HEK293T (cell line): ENCODE data around the gene HRG.
"Not testable (repeated sequence)": the region's sequence is repeated elsewhere in the genome, so short reads cannot be mapped to it uniquely, and the experiment has no call there.

Experiments used
- CTCF ChIA-PET: fragments of 350-600 bp; formaldehyde crosslinking; extraction: SDS; loops from one replicate; lab custom pipeline; 2021; ENCODE audit warnings: antibody characterized with exemption, inconsistent platforms; lab: Yijun Ruan, JAX
- POLR2A ChIA-PET: fragments of 350-600 bp; formaldehyde crosslinking; extraction: SDS; loops from one replicate; lab custom pipeline; 2020; ENCODE audit warnings: antibody characterized with exemption, inconsistent platforms; lab: Yijun Ruan, JAX
- DNase-seq: peaks from one replicate; pipeline ENCODE4 v3.0.0; 2012; ENCODE audit warnings: mixed read lengths; ENCODE audit errors: extremely low spot score
- ARNT ChIP-seq: fragments of 450-650 bp; IDR thresholded peaks from 2 replicates; pipeline ENCODE4 v1.6.1; 2017; ENCODE audit warnings: mild to moderate bottlenecking
- BHLHE40 ChIP-seq: fragments of 450-650 bp; IDR thresholded peaks from 2 replicates; pipeline ENCODE4 v1.6.1; 2016; ENCODE audit warnings: mild to moderate bottlenecking, moderate library complexity, borderline replicate concordance
- CTBP1 ChIP-seq: fragments of 450-650 bp; IDR thresholded peaks from 2 replicates; pipeline ENCODE4 v1.6.1; 2016; ENCODE audit warnings: borderline replicate concordance
- ELF4 ChIP-seq: fragments of 450-650 bp; IDR thresholded peaks from 2 replicates; pipeline ENCODE4 v1.6.1; 2017; ENCODE audit warnings: antibody characterized with exemption
- FOXA1 ChIP-seq: fragments of 450-650 bp; IDR thresholded peaks from 2 replicates; pipeline ENCODE4 v1.6.1; 2016; ENCODE audit warnings: mild to moderate bottlenecking
- FOXK2 ChIP-seq: fragments of 450-650 bp; IDR thresholded peaks from 2 replicates; pipeline ENCODE4 v1.6.1; 2016; ENCODE audit warnings: mild to moderate bottlenecking
- FOXM1 ChIP-seq: fragments of 450-650 bp; IDR thresholded peaks from 2 replicates; pipeline ENCODE4 v1.6.1; 2017; ENCODE audit warnings: mild to moderate bottlenecking, borderline replicate concordance
- HDGF ChIP-seq: fragments of 450-650 bp; IDR thresholded peaks from 2 replicates; pipeline ENCODE4 v1.6.1; 2017; ENCODE audit warnings: antibody characterized with exemption, borderline replicate concordance
- L3MBTL2 ChIP-seq: fragments of 450-650 bp; conservative IDR thresholded peaks from 2 replicates; pipeline ENCODE4 v1.6.1; 2016; ENCODE audit warnings: mild to moderate bottlenecking
- LEF1 ChIP-seq: fragments of 450-650 bp; IDR thresholded peaks from 2 replicates; pipeline ENCODE4 v1.6.1; 2017; ENCODE audit warnings: mild to moderate bottlenecking, borderline replicate concordance
- NFRKB ChIP-seq: fragments of 450-650 bp; IDR thresholded peaks from 2 replicates; pipeline ENCODE4 v1.6.1; 2016; ENCODE audit warnings: mild to moderate bottlenecking, moderate library complexity
- SP1 ChIP-seq: fragments of 450-650 bp; IDR thresholded peaks from 2 replicates; pipeline ENCODE4 v1.6.1; 2017
- SUZ12 ChIP-seq: fragments of 450-650 bp; IDR thresholded peaks from 2 replicates; pipeline ENCODE4 v1.6.1; 2016; ENCODE audit warnings: mild to moderate bottlenecking
- TARDBP ChIP-seq: fragments of 450-650 bp; IDR thresholded peaks from 2 replicates; pipeline ENCODE4 v1.6.1; 2016
- ZNF384 ChIP-seq: fragments of 450-650 bp; IDR thresholded peaks from 2 replicates; pipeline ENCODE4 v1.6.1; 2016
- TF ChIP-seq, protein P1 (sequence below): fragments of 450-650 bp; IDR thresholded peaks from 2 replicates; pipeline ENCODE4 v1.6.1; 2016

The HRG gene

DNA sequence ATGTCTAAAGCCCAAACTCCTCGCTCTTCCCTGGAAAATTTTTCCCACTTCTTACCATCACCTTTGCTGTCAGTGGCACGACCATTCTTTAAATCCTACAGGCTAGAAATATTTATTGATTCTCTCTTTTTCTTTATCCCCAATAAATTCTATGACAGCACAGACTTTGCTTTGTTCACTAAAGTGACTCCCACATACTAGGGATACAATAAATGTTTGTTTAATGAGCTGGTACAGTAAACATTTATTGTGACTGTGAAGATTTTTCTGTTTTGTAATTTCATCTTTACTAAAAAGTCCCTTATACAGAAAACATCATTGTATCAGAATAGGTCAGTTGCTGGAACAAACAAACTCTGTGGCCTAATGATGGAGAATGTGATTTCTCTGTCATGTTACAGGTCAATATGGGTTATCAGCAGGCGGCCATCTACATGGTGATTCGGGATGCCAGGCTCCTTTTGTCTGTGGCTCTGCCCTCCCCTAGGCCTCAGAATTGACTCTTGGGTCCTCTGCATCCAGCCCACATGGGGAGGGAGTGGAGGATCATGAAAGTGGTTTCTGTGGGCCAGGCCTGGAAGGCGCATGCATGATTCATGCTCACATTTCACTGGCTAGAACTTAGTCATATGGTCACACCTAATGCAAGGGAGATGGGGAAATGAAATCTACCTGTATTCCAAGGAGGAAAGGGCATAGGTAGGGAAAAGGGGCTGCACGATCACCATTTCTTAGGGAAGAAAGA lies 28.6 kb downstream of the HRG start:
- TF ChIP-seq SUZ12 (no peak), ARNT (no peak)
- CTCF ChIA-PET, result no interaction called here
- POLR2A ChIA-PET, result no interaction called here
- DNase-seq, result no peak

DNA sequence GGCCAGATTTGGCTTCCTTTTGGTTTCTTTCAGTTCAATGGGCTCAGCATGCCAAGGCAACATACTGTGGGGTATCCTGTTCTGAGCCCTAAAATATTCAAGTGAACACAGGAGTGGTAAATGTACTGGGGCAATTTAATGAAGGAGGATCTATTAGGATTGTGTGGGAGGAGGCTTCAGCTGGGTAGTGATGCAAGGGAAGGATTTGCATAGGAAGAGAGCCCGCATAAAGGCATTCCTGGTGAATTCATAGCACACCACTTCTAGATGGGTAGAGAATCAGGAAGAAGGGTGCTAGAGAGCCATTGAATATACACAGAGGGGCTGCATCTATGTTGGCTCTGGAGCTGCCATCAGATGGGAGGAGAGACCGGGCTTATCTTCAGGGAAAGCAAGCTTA lies 30.7 kb downstream of the HRG start:
- no peak for DNase-seq
- CTCF ChIA-PET, result no interaction called here
- no peak for TF ChIP-seq SP1
- TF ChIP-seq BHLHE40, result no peak
- TF ChIP-seq LEF1, result no peak
- TF ChIP-seq FOXA1, result no peak
- TF ChIP-seq FOXK2, result no peak
- POLR2A ChIA-PET, result no interaction called here

DNA sequence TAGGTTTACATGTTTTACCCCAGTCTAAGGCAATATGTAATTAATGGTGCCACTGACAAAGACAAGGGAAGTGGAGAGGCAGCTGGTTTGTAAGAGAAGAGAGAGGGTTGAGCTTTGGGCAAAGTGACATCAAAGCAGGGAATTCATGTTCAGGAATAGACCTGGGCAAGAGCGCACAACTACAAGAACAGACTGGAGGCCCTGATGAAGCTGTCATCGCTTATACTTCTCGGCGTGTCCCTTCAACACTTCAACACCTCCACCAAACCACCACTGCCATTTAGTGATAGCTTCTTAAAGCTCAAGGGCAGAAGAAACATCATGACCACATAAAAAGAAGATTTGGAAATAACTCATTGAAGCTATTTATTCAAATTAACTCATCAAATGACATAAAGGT lies 31.7 kb downstream of the HRG start:
- no peak for TF ChIP-seq ELF4
- TF ChIP-seq L3MBTL2, result no peak
- no peak for TF ChIP-seq FOXA1
- TF ChIP-seq NFRKB, result no peak
- no peak for TF ChIP-seq TARDBP
- TF ChIP-seq, protein P1, sequence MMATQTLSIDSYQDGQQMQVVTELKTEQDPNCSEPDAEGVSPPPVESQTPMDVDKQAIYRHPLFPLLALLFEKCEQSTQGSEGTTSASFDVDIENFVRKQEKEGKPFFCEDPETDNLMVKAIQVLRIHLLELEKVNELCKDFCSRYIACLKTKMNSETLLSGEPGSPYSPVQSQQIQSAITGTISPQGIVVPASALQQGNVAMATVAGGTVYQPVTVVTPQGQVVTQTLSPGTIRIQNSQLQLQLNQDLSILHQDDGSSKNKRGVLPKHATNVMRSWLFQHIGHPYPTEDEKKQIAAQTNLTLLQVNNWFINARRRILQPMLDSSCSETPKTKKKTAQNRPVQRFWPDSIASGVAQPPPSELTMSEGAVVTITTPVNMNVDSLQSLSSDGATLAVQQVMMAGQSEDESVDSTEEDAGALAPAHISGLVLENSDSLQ, result no peak
- no peak for TF ChIP-seq ARNT
- no peak for TF ChIP-seq FOXM1
- no peak for TF ChIP-seq ZNF384
- no peak for TF ChIP-seq BHLHE40
- TF ChIP-seq SP1, result no peak
- no peak for TF ChIP-seq HDGF
- no peak for TF ChIP-seq FOXK2
- TF ChIP-seq LEF1, result no peak
- DNase-seq, result no peak
- ChIA-PET POLR2A (no interaction called here), CTCF (interaction anchor here (0.6 kb wide), 1 partner anchor 842 kb away, joined by 3 read pairs; no protein-coding TSS in a partner anchor)

DNA sequence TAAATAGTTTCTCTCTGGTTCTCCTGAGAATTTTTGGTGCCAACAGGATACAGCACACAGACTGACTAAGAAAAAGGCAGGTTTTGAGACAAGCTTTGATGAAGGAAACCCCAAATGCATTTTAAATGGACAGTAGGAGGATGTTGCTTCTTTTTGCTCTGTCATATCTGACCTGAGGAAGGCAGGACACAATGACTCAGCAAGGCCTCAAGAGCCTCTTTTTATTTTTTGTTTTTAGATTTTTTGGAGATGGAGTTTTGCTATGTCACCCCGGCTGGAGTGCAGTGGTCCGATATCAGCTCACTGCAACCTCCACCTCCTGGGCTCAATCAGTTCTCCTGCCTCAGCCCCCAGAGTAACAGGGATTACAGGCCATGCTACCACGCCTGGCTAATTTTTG lies 34.5 kb downstream of the HRG start:
- CTCF ChIA-PET, result no interaction called here
- TF ChIP-seq HDGF, result no peak
- no peak for TF ChIP-seq LEF1
- POLR2A ChIA-PET, result no interaction called here
- no peak for DNase-seq

DNA sequence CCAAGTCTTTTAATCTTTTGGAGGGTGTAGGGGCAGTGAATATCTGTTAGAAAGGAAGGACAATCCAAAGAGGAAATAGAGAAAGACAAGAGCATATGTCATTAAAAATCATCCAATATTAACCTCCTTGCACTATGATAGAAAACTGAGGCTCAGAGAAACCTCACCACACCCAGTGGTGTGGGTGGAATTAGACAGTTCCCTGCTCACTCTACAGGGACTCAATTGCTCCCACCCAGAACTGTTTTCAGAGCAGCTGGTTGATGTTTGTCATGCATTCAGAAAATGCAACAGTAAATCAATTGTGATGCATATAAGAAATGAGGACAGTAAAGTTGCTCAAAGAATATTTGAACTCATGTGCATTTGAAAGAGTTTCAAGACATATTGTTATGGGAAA lies 36.6 kb downstream of the HRG start:
- CTCF ChIA-PET, DNase-seq, POLR2A ChIA-PET: not testable (repeated sequence)

DNA sequence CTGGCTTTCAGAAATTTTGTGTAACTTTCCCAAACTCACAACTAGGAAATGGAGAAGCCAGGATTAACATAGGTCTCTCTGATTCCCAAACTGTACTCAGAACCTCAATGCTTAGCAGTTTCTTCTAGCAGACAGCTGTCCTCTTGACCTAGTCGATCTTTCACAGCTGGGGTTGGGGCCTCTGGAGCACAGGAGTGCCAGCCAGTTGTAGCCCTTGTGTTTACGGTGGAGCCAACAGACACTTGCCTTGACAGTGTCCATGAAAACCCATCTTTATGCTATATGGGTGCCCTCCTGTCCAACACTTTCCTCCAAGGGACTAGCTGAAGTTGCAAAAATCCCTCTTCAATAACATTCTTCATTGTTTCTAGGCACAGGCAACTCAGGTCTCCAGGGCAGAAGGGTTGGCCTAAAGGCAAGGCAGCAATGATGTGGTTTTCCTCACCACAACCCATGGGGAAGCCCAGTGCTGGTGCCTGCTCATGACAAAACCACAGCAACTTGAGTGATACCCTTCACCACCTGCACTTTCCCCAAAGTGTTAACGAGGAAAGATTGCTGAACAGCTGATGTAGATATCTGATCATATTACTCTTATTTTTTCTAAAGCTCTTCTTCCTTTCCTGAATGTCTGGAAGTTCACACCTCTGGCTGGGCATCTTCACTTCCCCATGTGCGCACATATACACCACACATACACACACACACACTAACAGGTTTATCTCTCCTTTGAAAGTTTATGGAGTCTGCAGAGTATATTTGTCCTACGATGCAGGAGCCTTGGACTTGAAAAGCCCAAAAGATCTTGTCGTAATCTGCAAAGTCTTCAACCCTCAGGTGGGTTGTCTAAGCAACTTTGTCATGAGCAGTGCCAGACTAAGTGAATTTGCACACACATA lies 40.3 kb downstream of the HRG start:
- CTCF ChIA-PET, result no interaction called here
- TF ChIP-seq, protein P1, result no peak
- TF ChIP-seq LEF1, result no peak
- no peak for TF ChIP-seq TARDBP
- no peak for TF ChIP-seq L3MBTL2
- no peak for TF ChIP-seq FOXM1
- no peak for TF ChIP-seq ELF4
- TF ChIP-seq FOXK2, result no peak
- no peak for TF ChIP-seq ARNT
- no peak for TF ChIP-seq SUZ12
- TF ChIP-seq BHLHE40, result no peak
- TF ChIP-seq CTBP1, result no peak
- TF ChIP-seq ZNF384, result no peak
- TF ChIP-seq HDGF, result no peak
- TF ChIP-seq FOXA1, result no peak
- DNase-seq, result no peak
- POLR2A ChIA-PET, result no interaction called here

DNA sequence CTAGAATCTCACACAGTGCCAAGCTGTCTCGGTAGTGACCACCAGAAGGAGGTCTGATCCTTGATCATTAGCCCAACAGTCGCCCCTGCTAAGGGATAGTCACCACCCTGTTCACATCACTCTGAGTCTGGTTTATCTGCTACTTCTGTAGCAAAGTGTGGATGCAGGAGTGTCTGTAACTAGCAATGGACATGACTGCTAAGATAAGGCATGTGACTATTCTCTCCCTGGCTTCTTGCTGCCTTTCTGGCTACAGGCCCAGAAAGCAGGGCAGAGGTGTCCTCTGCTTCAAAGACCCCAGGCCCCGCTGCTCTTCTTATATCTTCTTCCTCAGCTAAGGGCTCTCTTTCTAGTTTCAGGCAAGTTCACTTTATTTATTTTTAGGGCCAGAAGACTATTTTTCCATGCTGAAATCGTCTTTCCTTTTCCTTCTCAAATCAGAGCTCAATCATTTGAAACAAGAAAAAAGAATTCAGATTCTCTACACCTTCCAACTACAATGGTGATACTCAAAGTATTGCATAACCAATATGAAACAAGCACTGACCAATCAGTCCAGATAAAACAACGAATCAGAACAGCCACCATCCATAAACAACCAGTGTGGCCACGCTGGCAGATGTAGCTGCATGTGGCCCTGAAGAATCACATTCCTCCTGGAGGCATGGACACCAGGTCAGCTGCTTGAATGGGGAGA lies 43.3 kb downstream of the HRG start:
- TF ChIP-seq ARNT (no peak), CTBP1 (no peak), L3MBTL2 (no peak), FOXA1 (no peak), SP1 (no peak), TARDBP (no peak)
- no peak for DNase-seq
- ChIA-PET CTCF (no interaction called here), POLR2A (no interaction called here)

DNA sequence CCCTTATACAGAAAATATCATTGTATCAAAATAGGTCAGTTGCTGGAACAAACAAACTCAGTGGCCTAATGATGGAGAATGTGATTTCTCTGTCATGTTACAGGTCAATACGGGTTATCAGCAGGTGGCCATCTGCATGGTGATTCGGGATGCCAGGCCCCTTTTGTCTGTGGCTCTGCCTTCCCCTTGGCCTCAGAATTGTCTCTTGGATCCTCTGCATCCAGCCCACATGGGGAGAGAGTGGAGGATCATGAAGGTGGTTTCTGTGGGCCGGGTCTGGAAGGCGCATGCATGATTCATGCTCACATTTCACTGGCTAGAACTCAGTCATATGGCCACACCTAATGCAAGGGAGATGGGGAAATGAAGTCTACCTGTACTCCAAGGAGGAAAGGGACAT lies 44.9 kb downstream of the HRG start:
- DNase-seq, POLR2A ChIA-PET, CTCF ChIA-PET: not testable (repeated sequence)
